GM18519 (cell line): ENCODE results near the gene EBP.
A peak's percentile ranks its signal among the peaks of the same experiment; 100 is the strongest.

Experiments used
- ATAC-seq: cut with Tn5 transposase; IDR thresholded peaks from one replicate; pipeline ENCODE4 v1.9.1; 2021; ENCODE audit warnings: mild to moderate bottlenecking, moderate library complexity; ENCODE audit not compliant: unreplicated experiment, low FRiP score

Gene EBP

DNA sequence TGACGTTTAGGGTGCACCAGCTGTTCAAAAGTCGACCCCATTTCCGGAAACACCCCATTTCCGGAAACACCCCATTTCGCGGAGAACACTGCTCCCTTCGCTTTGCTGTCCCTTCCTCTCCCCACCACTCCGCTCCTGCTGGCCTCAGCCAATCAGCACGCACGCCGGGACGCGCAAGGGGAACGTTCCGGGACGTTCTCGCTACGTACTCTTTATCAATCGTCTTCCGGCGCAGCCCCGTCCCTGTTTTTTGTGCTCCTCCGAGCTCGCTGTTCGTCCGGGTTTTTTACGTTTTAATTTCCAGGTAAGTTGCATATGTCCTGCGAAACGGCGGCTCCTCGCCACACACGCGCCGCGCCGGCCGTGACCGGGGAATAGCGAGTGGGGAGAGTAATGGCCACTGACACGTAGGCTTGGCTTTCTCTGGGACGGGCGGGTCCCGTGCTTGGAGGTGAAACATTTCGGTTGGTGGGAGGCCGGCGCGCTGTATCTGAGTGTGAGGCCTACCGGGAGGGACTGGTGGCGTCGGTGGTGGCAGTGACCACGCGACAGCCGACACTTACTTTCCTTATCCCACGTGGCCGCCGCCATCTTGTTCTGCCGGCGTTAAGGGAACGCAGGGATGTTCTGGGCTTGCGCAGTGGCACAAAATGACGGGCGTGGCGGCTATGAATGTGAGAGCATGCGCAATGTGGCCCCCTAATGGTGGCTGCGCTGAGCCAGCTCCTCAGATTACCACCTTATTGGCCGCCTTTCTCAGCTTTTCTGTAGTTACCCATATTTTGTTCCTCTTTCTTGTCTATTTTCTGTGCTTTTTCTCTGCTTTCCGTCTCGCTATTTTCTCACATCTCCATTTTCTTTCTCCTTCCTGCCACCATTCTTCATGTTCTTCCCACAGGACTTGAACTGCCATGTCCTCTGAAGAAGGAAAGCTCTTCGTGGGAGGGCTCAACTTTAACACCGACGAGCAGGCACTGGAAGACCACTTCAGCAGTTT lies 53.0 kb downstream of the EBP start, which contains the start of gene RBM3:
Gene RBM3, plus strand, starts transcription at position 215 of the 997 bp plus-strand sequence. Its CDS starts 697 bp downstream, at position 912.
- peak; percentile 72 for ATAC-seq

DNA sequence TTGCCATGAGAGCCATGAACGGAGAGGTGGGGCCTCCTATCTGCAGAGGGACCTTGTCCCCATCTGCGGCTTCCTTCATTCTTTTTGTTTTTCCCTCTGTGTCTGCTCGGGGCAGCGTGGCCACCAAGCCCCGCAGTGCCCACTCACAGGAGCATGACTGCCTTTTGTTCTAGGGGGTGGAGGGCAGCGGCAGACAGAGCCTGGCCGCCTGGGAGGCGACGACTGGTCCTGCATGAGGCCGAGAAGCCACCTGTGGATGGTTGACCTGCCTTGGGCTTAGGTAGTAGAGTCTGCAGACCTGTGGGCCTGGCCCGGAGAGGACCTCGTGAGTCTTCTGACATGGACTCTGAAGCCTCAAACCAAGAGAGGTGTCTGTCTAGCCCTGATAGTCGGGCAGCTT lies 54.0 kb downstream of the EBP start:
- ATAC-seq = no peak

DNA sequence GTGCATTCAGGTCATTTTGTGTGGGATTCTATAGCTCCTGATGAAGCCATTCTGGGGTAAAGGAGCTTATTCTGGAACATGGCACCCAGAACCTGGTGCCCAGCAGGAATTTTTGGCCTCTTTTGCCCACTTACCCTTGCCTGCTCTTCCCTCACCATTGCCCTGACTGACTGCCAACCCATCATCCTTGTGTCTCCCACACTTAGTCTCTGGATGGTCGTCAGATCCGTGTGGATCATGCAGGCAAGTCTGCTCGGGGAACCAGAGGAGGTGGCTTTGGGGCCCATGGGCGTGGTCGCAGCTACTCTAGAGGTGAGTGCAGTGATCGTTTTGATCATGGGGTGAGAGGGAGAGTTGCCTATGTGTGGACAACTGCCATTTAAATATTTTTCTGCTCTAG lies 54.5 kb downstream of the EBP start:
- ATAC-seq = no peak
